ENCODE data around the gene CAMKMT.
A peak's percentile ranks its signal among the peaks of the same experiment; 100 is the strongest.

Gene CAMKMT

GRCh38 chr2:44612276-44612675 lies 250.5 kb downstream of the CAMKMT start:
- DNase-seq, result peak; percentile 42

DNA sequence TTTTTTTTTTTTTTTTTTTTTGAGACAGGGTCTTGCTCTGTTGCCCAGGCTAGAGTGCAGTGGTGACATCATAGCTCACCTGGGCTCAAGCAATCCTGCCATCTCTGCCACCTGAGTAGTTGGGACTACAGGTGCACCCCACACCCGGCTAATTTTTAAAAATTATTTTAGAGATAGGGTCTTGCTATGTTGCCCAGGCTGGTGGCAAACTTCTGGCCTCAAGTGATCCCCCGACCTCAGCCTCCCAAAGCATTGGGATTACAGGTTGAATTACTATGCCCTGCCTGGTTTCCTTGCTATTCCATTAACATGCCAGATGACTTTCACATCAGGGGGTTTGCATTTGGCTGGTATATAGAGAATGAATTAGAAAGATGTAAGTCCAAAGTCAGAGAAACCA lies 253.2 kb downstream of the CAMKMT start:
- no peak for DNase-seq

DNA sequence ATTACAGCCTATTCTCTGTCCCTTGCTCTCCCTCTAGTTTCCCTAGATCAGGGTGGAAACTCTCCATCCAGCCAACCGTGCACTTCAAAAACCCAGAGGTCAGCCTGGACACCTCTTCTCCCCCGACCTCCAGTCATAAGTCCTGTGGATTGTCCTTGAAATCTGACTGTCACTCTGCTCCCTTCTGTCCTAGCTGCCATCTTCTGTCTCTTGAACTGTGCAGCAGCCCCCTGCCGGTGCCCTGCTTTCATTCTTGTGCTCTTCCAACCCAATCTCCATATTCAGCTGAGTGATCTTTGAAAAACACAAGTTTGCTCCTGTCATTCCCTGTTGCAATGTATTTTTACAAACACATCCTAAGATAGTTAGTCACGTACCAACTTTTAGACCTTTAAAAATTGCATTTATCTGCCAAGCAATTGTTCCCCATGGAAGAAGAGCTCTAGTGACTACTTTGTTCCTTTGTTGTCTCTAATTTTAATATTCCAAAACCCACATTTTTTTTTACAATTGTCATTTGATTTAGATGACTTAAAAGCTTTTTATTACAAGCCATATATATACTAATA lies 254.3 kb downstream of the CAMKMT start:
- DNase-seq, result no peak

DNA sequence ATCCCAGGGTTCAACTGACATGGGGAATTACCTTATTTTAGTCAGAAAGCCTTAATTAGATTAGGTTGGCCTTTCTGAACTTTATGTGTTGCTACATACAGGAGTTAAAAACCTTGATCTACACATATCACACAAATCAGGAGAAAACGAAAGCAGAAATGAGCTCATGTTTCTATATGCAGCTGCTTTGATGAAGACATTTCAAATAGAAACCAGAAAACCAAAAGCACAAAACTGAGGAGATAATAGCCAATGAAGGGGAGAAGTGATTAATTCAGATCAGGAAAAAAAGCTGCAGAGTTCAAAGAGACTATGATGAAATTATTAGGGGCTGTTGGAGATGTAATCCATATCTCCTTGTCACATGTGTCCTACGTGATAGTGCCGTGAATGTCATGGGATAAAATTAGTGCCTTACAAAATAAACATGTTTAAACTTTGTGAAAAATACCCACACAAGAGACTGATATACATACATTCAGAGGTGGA lies 255.0 kb downstream of the CAMKMT start:
- peak; percentile 71 for DNase-seq

DNA sequence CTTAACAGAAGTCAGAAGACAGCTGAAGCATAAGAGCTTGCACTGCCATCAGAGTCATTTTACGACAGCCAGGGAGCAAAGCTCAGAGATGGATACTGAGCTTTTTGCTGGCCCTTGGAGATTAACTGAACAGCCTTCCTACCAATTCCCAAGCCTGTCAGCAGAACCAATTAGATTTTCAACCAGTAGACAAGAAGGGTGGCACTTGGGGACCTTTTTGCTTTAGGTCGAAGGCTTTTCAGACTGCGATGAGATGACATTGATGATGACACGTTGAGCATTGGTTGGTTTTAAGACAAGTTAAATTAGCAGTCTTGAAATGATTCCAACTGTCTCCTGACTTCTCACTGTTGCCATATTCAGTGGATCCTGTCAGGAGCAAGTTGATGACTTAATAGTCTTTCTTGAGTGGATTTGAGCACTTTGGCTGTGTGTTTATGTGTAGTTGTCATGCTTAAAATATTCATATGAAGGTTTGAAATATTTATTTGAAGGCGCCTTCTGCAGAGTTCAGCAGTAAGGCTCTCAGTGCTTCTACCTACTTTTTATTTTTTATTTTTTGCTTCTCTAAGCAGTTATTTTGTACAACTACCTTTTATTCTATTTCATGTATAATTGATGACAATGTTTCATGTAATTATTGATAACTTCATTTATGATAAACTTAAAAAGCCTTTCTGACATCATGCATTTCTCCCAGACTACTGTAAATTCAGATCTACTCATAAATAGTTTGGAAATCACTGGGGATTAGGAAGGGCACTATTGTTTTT lies 256.7 kb downstream of the CAMKMT start:
- DNase-seq, result no peak

DNA sequence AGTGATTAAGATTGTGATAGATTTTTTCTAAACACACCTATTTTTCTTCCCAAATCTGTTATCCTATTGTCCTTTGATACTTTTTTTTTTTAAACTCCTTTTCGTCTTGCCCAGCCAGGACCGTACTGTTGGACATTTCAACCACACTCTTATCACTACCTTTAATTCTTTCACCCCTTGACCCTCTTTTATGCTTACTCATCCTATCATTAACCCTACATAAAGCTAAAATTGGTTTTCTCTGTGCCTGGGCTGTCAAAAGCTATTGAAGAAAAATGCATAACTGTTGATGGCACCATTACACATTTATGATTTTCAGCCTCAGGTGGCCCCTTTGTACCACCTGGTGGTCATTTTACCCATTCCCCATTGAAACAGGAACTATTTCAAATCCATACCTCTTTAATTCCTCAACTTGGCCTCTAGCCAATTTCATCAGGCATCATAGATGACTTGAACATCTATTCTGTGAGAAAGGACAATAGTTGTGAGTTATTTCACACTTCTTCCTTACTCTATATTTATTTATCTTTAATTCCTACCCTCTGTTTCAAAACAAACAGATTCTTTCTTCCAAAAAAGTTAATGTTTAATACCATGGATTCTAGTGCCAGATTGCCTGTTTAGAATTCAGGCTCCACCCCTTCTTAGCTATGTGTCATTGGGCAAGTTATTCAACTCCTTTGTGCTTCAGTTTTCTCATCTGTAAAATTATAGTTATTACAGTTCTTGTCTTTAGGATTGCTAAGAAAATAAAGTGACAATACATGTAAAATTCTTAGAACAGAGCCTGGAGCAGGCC lies 258.6 kb downstream of the CAMKMT start:
- no peak for DNase-seq

GRCh38 chr2:44623622-44624351 lies 262.0 kb downstream of the CAMKMT start:
- no peak for DNase-seq

DNA sequence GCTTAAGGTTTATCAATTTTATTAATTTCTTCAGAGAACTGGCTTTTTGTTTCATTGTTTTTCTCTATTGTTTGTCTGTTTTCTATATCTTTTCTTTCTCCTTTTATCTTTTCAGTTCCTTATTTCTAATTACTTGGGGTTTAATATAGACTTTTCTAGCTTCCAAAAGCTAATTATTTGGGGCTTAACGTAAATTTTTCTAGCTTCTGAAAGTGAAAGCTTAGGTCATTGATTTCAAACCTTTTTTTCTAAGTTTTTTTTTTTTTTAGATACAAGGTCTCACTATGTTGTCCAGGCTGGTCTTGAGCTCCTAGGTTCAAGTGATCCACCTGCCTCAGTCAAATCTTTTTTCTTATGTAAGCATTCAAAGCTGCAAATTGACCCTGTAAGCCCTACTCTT lies 266.6 kb downstream of the CAMKMT start:
- no peak for DNase-seq

DNA sequence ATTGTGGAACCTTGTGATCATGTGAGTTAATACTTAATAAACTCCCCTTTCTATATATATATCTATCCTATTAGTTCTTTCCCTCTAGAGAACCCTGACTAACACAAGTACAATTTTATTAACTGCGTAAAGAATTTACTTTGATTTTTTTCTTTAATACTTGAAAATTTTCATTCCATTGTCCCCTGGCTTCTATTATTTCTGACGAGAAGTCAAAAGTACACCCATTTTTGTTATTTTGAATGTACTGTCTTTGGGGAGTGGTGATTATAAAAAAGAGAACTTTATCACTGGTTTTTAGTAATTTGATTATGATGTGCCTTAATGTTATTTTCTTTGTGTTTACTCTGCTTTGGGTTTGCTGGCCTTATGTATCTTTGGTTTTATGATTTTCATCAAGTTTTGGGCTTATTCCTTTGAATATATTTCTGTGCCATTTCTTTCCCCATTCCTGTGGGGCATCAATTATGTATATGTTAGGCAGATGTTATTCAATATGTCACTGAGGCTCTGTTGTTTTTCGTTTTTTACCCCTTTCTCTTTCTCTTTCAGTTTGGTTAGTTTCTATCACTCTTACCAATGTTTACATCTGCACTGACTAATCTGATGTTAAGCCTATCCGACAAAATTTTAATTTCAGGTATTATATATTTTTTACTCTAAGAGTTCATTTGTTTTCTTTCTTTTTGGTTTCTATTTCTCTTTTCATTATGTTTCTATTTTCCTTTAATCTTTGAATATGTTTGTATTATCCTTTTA lies 271.4 kb downstream of the CAMKMT start:
- no peak for DNase-seq

GRCh38 chr2:44635725-44636124 lies 274.0 kb downstream of the CAMKMT start:
- DNase-seq, result no peak

GRCh38 chr2:44638649-44639048 lies 276.9 kb downstream of the CAMKMT start:
- DNase-seq, result no peak

- DNase-seq, result no peak
Observed at GRCh38 chr2:44639399-44639798, 277.7 kb downstream of the CAMKMT start.

- no peak for DNase-seq
Observed at GRCh38 chr2:44642123-44642857, 280.5 kb downstream of the CAMKMT start.

DNA sequence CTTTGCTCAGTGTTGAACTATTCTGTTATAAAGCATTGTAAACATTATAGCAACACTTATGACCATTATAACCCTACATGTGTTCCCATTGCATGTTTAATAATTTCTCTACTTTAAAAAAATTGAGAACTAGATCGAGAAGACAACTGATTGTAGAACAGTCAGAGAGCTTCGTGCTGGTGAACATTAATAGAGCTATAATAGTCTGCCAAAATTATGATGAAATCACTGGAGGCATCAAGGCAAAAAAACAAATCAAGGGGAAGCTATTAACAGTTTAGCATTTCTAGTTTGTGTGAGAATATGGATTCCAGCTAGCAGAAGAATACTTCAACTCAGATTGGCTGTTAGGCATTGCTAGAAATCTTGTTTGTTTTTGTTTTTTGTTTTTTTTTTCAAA lies 284.2 kb downstream of the CAMKMT start:
- no peak for DNase-seq

- no peak for DNase-seq
Observed at GRCh38 chr2:44649381-44649780, 287.6 kb downstream of the CAMKMT start.

DNA sequence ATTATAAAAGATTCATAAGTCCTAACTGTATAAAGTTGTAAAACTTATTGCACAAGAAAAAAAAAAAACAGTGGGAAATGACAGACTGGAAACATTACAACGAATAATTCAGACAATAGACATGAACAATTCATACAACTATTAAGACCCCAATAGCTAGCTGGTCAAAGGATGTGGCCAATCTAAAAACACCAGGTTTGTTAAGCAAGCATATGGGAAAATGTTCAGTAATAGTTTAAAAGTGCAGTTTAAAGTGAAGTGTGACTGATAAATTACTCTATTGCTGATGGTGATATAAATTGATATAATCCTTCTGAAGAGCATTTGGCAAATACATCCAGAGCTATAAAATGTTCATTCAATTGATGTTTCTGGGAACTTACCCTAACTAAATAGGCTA lies 289.0 kb downstream of the CAMKMT start:
- DNase-seq, result no peak

DNA sequence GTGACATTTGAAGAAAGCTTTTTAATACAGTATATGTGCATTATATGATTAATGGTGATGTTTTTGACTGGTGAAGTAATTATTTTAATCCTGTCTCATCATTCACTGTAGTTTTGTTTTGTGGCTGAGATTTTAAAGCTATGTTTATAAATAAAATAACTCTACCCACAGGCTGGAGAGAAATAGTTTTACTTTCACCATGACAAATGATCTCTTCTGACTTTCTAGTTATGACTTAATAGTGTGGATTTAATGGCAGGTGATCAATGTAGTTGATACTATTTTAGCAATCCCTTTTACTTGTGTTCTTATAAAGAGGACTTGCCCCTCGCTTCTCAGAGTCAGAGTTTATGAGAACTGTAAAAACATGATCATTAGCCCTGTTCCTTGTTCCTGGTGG lies 290.2 kb downstream of the CAMKMT start:
- DNase-seq, result no peak

- DNase-seq, result no peak
Observed at GRCh38 chr2:44652701-44653100, 291.0 kb downstream of the CAMKMT start.

- no peak for DNase-seq
Observed at GRCh38 chr2:44655401-44655864, 293.7 kb downstream of the CAMKMT start.

GRCh38 chr2:44656460-44656859 lies 294.7 kb downstream of the CAMKMT start:
- DNase-seq, result no peak

- DNase-seq, result no peak
Observed at GRCh38 chr2:44663471-44664073, 301.8 kb downstream of the CAMKMT start.

All from MV-4-11 (cell line).